Measurements from ENCODE around the gene CCDC12. TPM values are rescaled to one million over a fixed set of nuclear protein-coding genes. Genes with fewer than 3 reads are reported as not detected.

Gene CCDC12
- total RNA-seq, 4 donors from 2014 or later = 43.2 to 60.6 (median 51.8) TPM

- Histone ChIP-seq H3K27ac (no peak overlapping the region), H3K4me3 (replicated peaks in 1 of 3) (no peak overlapping the region), H3K9me3 (no peaks in the 10 kb centered on the region), H3K36me3 (peaks cover 6 to 13% of the 10 kb centered on the region in 2 donors), H3K27me3 (no peaks in the 10 kb centered on the region), H3K4me1 (peaks cover 0 to under 1% of the 10 kb centered on the region in 2 donors)
- intact Hi-C loops (cut with DNase I) = loop anchor here (5.0 kb wide), 1 partner anchor 136 kb away; no protein-coding TSS in a partner anchor
- 97 to 99% methylated on average over 24 to 27 of the region's 27 CpGs for WGBS, 2 donors
- no peak for TF ChIP-seq POLR2A (IDR thresholded peaks at IDR 0.05)
- no peak for TF ChIP-seq CTCF (IDR thresholded peaks at IDR 0.05)
- no peak for DNase-seq
Measured at GRCh38 chr3:47003461-47004368, 27.2 kb upstream of the CCDC12 start.

- Histone ChIP-seq H3K27ac (no peak overlapping the region), H3K27me3 (no peaks in the 10 kb centered on the region), H3K4me1 (no peaks in the 10 kb centered on the region), H3K36me3 (peaks cover 6 to 13% of the 10 kb centered on the region in 2 donors), H3K9me3 (no peaks in the 10 kb centered on the region), H3K4me3 (replicated peaks in 1 of 3) (no peak overlapping the region)
- DNase-seq = no peak
- TF ChIP-seq POLR2A (IDR thresholded peaks at IDR 0.05) = no peak
- no peak for TF ChIP-seq CTCF (IDR thresholded peaks at IDR 0.05)
- intact Hi-C loops (cut with DNase I) = loop anchor here (5.0 kb wide), 1 partner anchor 136 kb away; no protein-coding TSS in a partner anchor
- 92 to 100% methylated on average over 1 to 10 of the region's 10 CpGs for WGBS, 2 donors
Measured at GRCh38 chr3:47003056-47003410, 26.5 kb upstream of the CCDC12 start.

- H3K27me3 ChIP-seq = no peaks in the 10 kb centered on the region
- TF ChIP-seq POLR2A (IDR thresholded peaks at IDR 0.05) (no peak), CTCF (IDR thresholded peaks at IDR 0.05) (no peak)
- 80 to 91% methylated on average over 25 of the region's 35 CpGs for WGBS, 2 donors
- H3K9me3 ChIP-seq = no peaks in the 10 kb centered on the region
- H3K4me1 ChIP-seq = no peaks in the 10 kb centered on the region
- H3K27ac ChIP-seq = no peak overlapping the region
- no peak overlapping the region for H3K4me3 ChIP-seq (replicated peaks in 1 of 3)
- H3K36me3 ChIP-seq = peaks cover 6 to 13% of the 10 kb centered on the region in 2 donors
- intact Hi-C loops (cut with DNase I) = loop anchor here (5.0 kb wide), 1 partner anchor 135 kb away; no protein-coding TSS in a partner anchor
- no peak for DNase-seq
Measured at GRCh38 chr3:47002171-47003055, 25.9 kb upstream of the CCDC12 start.

GRCh38 chr3:47001731-47002170 is 25.2 kb upstream of the CCDC12 start:
- Histone ChIP-seq H3K27ac (no peak overlapping the region), H3K27me3 (no peaks in the 10 kb centered on the region), H3K36me3 (peaks cover 6 to 13% of the 10 kb centered on the region in 2 donors), H3K4me3 (replicated peaks in 1 of 3) (no peak overlapping the region), H3K4me1 (no peaks in the 10 kb centered on the region), H3K9me3 (no peaks in the 10 kb centered on the region)
- WGBS, 2 donors = 90 to 97% methylated on average over 4 to 6 of the region's 16 CpGs
- intact Hi-C loops (cut with DNase I) = loop anchor here (5.0 kb wide), 1 partner anchor 134 kb away; no protein-coding TSS in a partner anchor
- TF ChIP-seq POLR2A (IDR thresholded peaks at IDR 0.05) (no peak), CTCF (IDR thresholded peaks at IDR 0.05) (no peak)
- DNase-seq = no peak

Data from thyroid gland (tissue), 4 donors.